ENCODE measurements around the gene CCNG2. TPM values are rescaled to one million over a fixed set of nuclear protein-coding genes. Genes with fewer than 3 reads are reported as not detected.
"Not testable (repeated sequence)": the region's sequence is repeated elsewhere in the genome, so short reads cannot be mapped to it uniquely, and the experiment has no call there.

Gene CCNG2
- total and polyA plus RNA-seq, 9 donors: 62.6 to 141 (median 112) TPM

- H3K27ac ChIP-seq (ENCODE audit: low read length): no peak overlapping the region
- peaks cover 3% of the 10 kb centered on the region for H3K9me3 ChIP-seq (replicated peaks; ENCODE audit: control insufficient read depth, low read depth, low read length)
- no peak overlapping the region for H3K4me3 ChIP-seq (ENCODE audit: low read length)
- no peaks in the 10 kb centered on the region for H3K27me3 ChIP-seq (ENCODE audit: control insufficient read depth, insufficient read depth, low read length)
- no peak for DNase-seq
- no peaks in the 10 kb centered on the region for H3K36me3 ChIP-seq (ENCODE audit: control insufficient read depth, insufficient read depth, low read length)
- peaks cover 16% of the 10 kb centered on the region for H3K4me1 ChIP-seq (ENCODE audit: control insufficient read depth, insufficient read depth, low read length)
- no CpG with 5 or more reads among the region's 3 CpGs for WGBS (ENCODE audit: insufficient coverage)
Measured at GRCh38 chr4:77124576-77124975, 32.4 kb upstream of the CCNG2 start.

- Histone ChIP-seq H3K4me3 (ENCODE audit: low read length) (no peak overlapping the region), H3K36me3 (ENCODE audit: control insufficient read depth, insufficient read depth, low read length) (no peaks in the 10 kb centered on the region), H3K27ac (ENCODE audit: low read length) (no peak overlapping the region), H3K4me1 (ENCODE audit: control insufficient read depth, insufficient read depth, low read length) (peaks cover 16% of the 10 kb centered on the region), H3K27me3 (ENCODE audit: control insufficient read depth, insufficient read depth, low read length) (no peaks in the 10 kb centered on the region), H3K9me3 (replicated peaks; ENCODE audit: control insufficient read depth, low read depth, low read length) (peaks cover 6% of the 10 kb centered on the region)
- no peak for DNase-seq
- WGBS (ENCODE audit: insufficient coverage): 66% methylated on average over 6 of the region's 8 CpGs
Measured at GRCh38 chr4:77125961-77126360, 31.0 kb upstream of the CCNG2 start.

- DNase-seq: peak; percentile 58
- Histone ChIP-seq H3K27ac (ENCODE audit: low read length) (no peak overlapping the region), H3K36me3 (ENCODE audit: control insufficient read depth, insufficient read depth, low read length) (no peaks in the 10 kb centered on the region), H3K9me3 (replicated peaks; ENCODE audit: control insufficient read depth, low read depth, low read length) (peaks cover 3% of the 10 kb centered on the region), H3K4me3 (ENCODE audit: low read length) (no peak overlapping the region), H3K4me1 (ENCODE audit: control insufficient read depth, insufficient read depth, low read length) (peaks cover 8% of the 10 kb centered on the region), H3K27me3 (ENCODE audit: control insufficient read depth, insufficient read depth, low read length) (no peaks in the 10 kb centered on the region)
- no CpG with 5 or more reads among the region's 2 CpGs for WGBS (ENCODE audit: insufficient coverage)
Measured at GRCh38 chr4:77126809-77127208, 30.2 kb upstream of the CCNG2 start.

GRCh38 chr4:77127215-77127614 lies 29.8 kb upstream of the CCNG2 start:
- Histone ChIP-seq H3K27ac (ENCODE audit: low read length) (peak overlapping the region; percentile 73), H3K9me3 (replicated peaks; ENCODE audit: control insufficient read depth, low read depth, low read length) (peaks cover 3% of the 10 kb centered on the region), H3K36me3 (ENCODE audit: control insufficient read depth, insufficient read depth, low read length) (no peaks in the 10 kb centered on the region), H3K4me1 (ENCODE audit: control insufficient read depth, insufficient read depth, low read length) (peaks cover 8% of the 10 kb centered on the region), H3K4me3 (ENCODE audit: low read length) (no peak overlapping the region), H3K27me3 (ENCODE audit: control insufficient read depth, insufficient read depth, low read length) (no peaks in the 10 kb centered on the region)
- 31% methylated on average over 1 of the region's 2 CpGs for WGBS (ENCODE audit: insufficient coverage)
- no peak for DNase-seq

- 0% methylated on average over 3 of the region's 11 CpGs for WGBS (ENCODE audit: insufficient coverage)
- Histone ChIP-seq H3K27me3 (ENCODE audit: control insufficient read depth, insufficient read depth, low read length) (no peaks in the 10 kb centered on the region), H3K4me3 (ENCODE audit: low read length) (no peak overlapping the region), H3K27ac (ENCODE audit: low read length) (peak overlapping the region; percentile 73), H3K4me1 (ENCODE audit: control insufficient read depth, insufficient read depth, low read length) (peaks cover 8% of the 10 kb centered on the region), H3K36me3 (ENCODE audit: control insufficient read depth, insufficient read depth, low read length) (no peaks in the 10 kb centered on the region), H3K9me3 (replicated peaks; ENCODE audit: control insufficient read depth, low read depth, low read length) (peaks cover 3% of the 10 kb centered on the region)
- peak; percentile 67 for DNase-seq
Measured at GRCh38 chr4:77127837-77128621, 29.0 kb upstream of the CCNG2 start.

- no peaks in the 10 kb centered on the region for H3K36me3 ChIP-seq (ENCODE audit: control insufficient read depth, insufficient read depth, low read length)
- no CpG with 5 or more reads among the region's 1 CpG for WGBS (ENCODE audit: insufficient coverage)
- H3K9me3 ChIP-seq (replicated peaks; ENCODE audit: control insufficient read depth, low read depth, low read length): peaks cover 3% of the 10 kb centered on the region
- H3K4me1 ChIP-seq (ENCODE audit: control insufficient read depth, insufficient read depth, low read length): peaks cover 4% of the 10 kb centered on the region
- H3K27ac ChIP-seq (ENCODE audit: low read length): no peak overlapping the region
- H3K4me3 ChIP-seq (ENCODE audit: low read length): no peak overlapping the region
- no peak for DNase-seq
- H3K27me3 ChIP-seq (ENCODE audit: control insufficient read depth, insufficient read depth, low read length): no peaks in the 10 kb centered on the region
Measured at GRCh38 chr4:77132652-77133312, 24.2 kb upstream of the CCNG2 start.

- H3K27ac ChIP-seq (ENCODE audit: low read length): not testable (repeated sequence)
Measured at GRCh38 chr4:77137448-77137847, 19.6 kb upstream of the CCNG2 start.

GRCh38 chr4:77141964-77142645 lies 14.9 kb upstream of the CCNG2 start:
- H3K4me3 ChIP-seq (ENCODE audit: low read length): no peak overlapping the region
- 76% methylated on average over 3 of the region's 6 CpGs for WGBS (ENCODE audit: insufficient coverage)
- no peaks in the 10 kb centered on the region for H3K36me3 ChIP-seq (ENCODE audit: control insufficient read depth, insufficient read depth, low read length)

More at GRCh38 chr4:77137448-77137847, 19.6 kb upstream of the CCNG2 start:
- not testable (repeated sequence) for H3K4me3 ChIP-seq (ENCODE audit: low read length); H3K9me3 ChIP-seq (replicated peaks; ENCODE audit: control insufficient read depth, low read depth, low read length); H3K4me1 ChIP-seq (ENCODE audit: control insufficient read depth, insufficient read depth, low read length); DNase-seq; H3K27me3 ChIP-seq (ENCODE audit: control insufficient read depth, insufficient read depth, low read length); H3K36me3 ChIP-seq (ENCODE audit: control insufficient read depth, insufficient read depth, low read length)
- WGBS (ENCODE audit: insufficient coverage): 60% methylated on average over 1 of the region's 6 CpGs

GRCh38 chr4:77142646-77143028 lies 14.4 kb upstream of the CCNG2 start:
- Histone ChIP-seq H3K4me3 (ENCODE audit: low read length) (no peak overlapping the region), H3K9me3 (replicated peaks; ENCODE audit: control insufficient read depth, low read depth, low read length) (no peaks in the 10 kb centered on the region), H3K4me1 (ENCODE audit: control insufficient read depth, insufficient read depth, low read length) (peaks cover 2% of the 10 kb centered on the region), H3K27me3 (ENCODE audit: control insufficient read depth, insufficient read depth, low read length) (no peaks in the 10 kb centered on the region), H3K27ac (ENCODE audit: low read length) (no peak overlapping the region), H3K36me3 (ENCODE audit: control insufficient read depth, insufficient read depth, low read length) (no peaks in the 10 kb centered on the region)
- DNase-seq: no peak
- 100% methylated on average over 1 of the region's 4 CpGs for WGBS (ENCODE audit: insufficient coverage)

More at GRCh38 chr4:77141964-77142645, 14.9 kb upstream of the CCNG2 start:
- Histone ChIP-seq H3K9me3 (replicated peaks; ENCODE audit: control insufficient read depth, low read depth, low read length) (no peaks in the 10 kb centered on the region), H3K4me1 (ENCODE audit: control insufficient read depth, insufficient read depth, low read length) (peaks cover 2% of the 10 kb centered on the region), H3K27me3 (ENCODE audit: control insufficient read depth, insufficient read depth, low read length) (no peaks in the 10 kb centered on the region), H3K27ac (ENCODE audit: low read length) (no peak overlapping the region)
- no peak for DNase-seq

GRCh38 chr4:77143091-77143490 lies 13.9 kb upstream of the CCNG2 start:
- H3K4me3 ChIP-seq (ENCODE audit: low read length): no peak overlapping the region
- no peak for DNase-seq
- 25% methylated on average over 2 of the region's 3 CpGs for WGBS (ENCODE audit: insufficient coverage)

More at GRCh38 chr4:77143091-77143490, 13.9 kb upstream of the CCNG2 start:
- Histone ChIP-seq H3K4me1 (ENCODE audit: control insufficient read depth, insufficient read depth, low read length) (peaks cover 2% of the 10 kb centered on the region), H3K27me3 (ENCODE audit: control insufficient read depth, insufficient read depth, low read length) (no peaks in the 10 kb centered on the region), H3K27ac (ENCODE audit: low read length) (no peak overlapping the region), H3K36me3 (ENCODE audit: control insufficient read depth, insufficient read depth, low read length) (no peaks in the 10 kb centered on the region), H3K9me3 (replicated peaks; ENCODE audit: control insufficient read depth, low read depth, low read length) (no peaks in the 10 kb centered on the region)

All from muscle of leg (tissue), 11 donors.